ENCODE data around the gene PRDM2. TPM values are rescaled to one million over a fixed set of nuclear protein-coding genes. Genes with fewer than 3 reads are reported as not detected.

The PRDM2 gene
- total and polyA plus RNA-seq, 2 donors from 2014 or later: 8.2 to 42.6 TPM

- Histone ChIP-seq H3K9me3 (ENCODE audit: control insufficient read depth in 2 of 3, insufficient read depth in 1 of 3, low read length in 3 of 3) (no peaks in the 10 kb centered on the region), H3K36me3 (ENCODE audit: control insufficient read depth in 2 of 3, insufficient read depth in 3 of 3, low read length in 3 of 3) (no peaks in the 10 kb centered on the region), H3K27ac (ENCODE audit: low read depth in 2 of 2, low read length in 2 of 2) (no peak overlapping the region), H3K27me3 (ENCODE audit: control insufficient read depth, insufficient read depth, low read length) (no peaks in the 10 kb centered on the region), H3K9ac (ENCODE audit: low read length in 3 of 3) (no peak overlapping the region), H3K4me3 (ENCODE audit: low read length in 3 of 3) (no peak overlapping the region), H3K4me1 (ENCODE audit: control insufficient read depth in 2 of 3, insufficient read depth in 2 of 3, low read depth in 1 of 3, low read length in 3 of 3) (peaks cover 0 to 2% (median 0%) of the 10 kb centered on the region in 3 donors)
- DNase-seq (no peak), FAIRE-seq (no peak)
- intact Hi-C loops (cut with DNase I): no loop called here
- TF ChIP-seq CTCF (IDR thresholded peaks at IDR 0.05; ENCODE audit: borderline replicate concordance, extremely low read depth, insufficient read depth): no peak
These were observed 38.4 kb upstream of the PRDM2 start for GRCh38 chr1:13661539-13661938.

GRCh38 chr1:13662493-13662892 is 37.5 kb upstream of the PRDM2 start:
- Histone ChIP-seq H3K9ac (ENCODE audit: low read length in 3 of 3) (no peak overlapping the region), H3K4me3 (ENCODE audit: low read length in 3 of 3) (no peak overlapping the region), H3K9me3 (ENCODE audit: control insufficient read depth in 2 of 3, insufficient read depth in 1 of 3, low read length in 3 of 3) (no peaks in the 10 kb centered on the region), H3K27ac (ENCODE audit: low read depth in 2 of 2, low read length in 2 of 2) (no peak overlapping the region), H3K27me3 (ENCODE audit: control insufficient read depth, insufficient read depth, low read length) (no peaks in the 10 kb centered on the region), H3K36me3 (ENCODE audit: control insufficient read depth in 2 of 3, insufficient read depth in 3 of 3, low read length in 3 of 3) (no peaks in the 10 kb centered on the region), H3K4me1 (ENCODE audit: control insufficient read depth in 2 of 3, insufficient read depth in 2 of 3, low read depth in 1 of 3, low read length in 3 of 3) (peaks cover 0 to 2% (median 0%) of the 10 kb centered on the region in 3 donors)
- DNase-seq: peak in 1 of 5 donors; percentile 32
- intact Hi-C loops (cut with DNase I): no loop called here
- FAIRE-seq: no peak
- no peak for TF ChIP-seq CTCF (IDR thresholded peaks at IDR 0.05; ENCODE audit: borderline replicate concordance, extremely low read depth, insufficient read depth)

GRCh38 chr1:13663969-13664368 is 36.0 kb upstream of the PRDM2 start:
- TF ChIP-seq CTCF (IDR thresholded peaks at IDR 0.05; ENCODE audit: borderline replicate concordance, extremely low read depth, insufficient read depth): no peak
- intact Hi-C loops (cut with DNase I): no loop called here
- Histone ChIP-seq H3K27me3 (ENCODE audit: control insufficient read depth, insufficient read depth, low read length) (no peaks in the 10 kb centered on the region), H3K9ac (ENCODE audit: low read length in 3 of 3) (no peak overlapping the region), H3K36me3 (ENCODE audit: control insufficient read depth in 2 of 3, insufficient read depth in 3 of 3, low read length in 3 of 3) (no peaks in the 10 kb centered on the region), H3K4me1 (ENCODE audit: control insufficient read depth in 2 of 3, insufficient read depth in 2 of 3, low read depth in 1 of 3, low read length in 3 of 3) (peaks cover 0 to 2% (median 0%) of the 10 kb centered on the region in 3 donors), H3K4me3 (ENCODE audit: low read length in 3 of 3) (no peak overlapping the region), H3K9me3 (ENCODE audit: control insufficient read depth in 2 of 3, insufficient read depth in 1 of 3, low read length in 3 of 3) (no peaks in the 10 kb centered on the region), H3K27ac (ENCODE audit: low read depth in 2 of 2, low read length in 2 of 2) (no peak overlapping the region)
- no peak for DNase-seq
- no peak for FAIRE-seq

GRCh38 chr1:13664451-13664850 is 35.5 kb upstream of the PRDM2 start:
- intact Hi-C loops (cut with DNase I): no loop called here
- Histone ChIP-seq H3K9ac (ENCODE audit: low read length in 3 of 3) (no peak overlapping the region), H3K9me3 (ENCODE audit: control insufficient read depth in 2 of 3, insufficient read depth in 1 of 3, low read length in 3 of 3) (no peaks in the 10 kb centered on the region), H3K27me3 (ENCODE audit: control insufficient read depth, insufficient read depth, low read length) (no peaks in the 10 kb centered on the region), H3K4me1 (ENCODE audit: control insufficient read depth in 2 of 3, insufficient read depth in 2 of 3, low read depth in 1 of 3, low read length in 3 of 3) (peaks cover 0 to 2% (median 0%) of the 10 kb centered on the region in 3 donors), H3K36me3 (ENCODE audit: control insufficient read depth in 2 of 3, insufficient read depth in 3 of 3, low read length in 3 of 3) (no peaks in the 10 kb centered on the region), H3K27ac (ENCODE audit: low read depth in 2 of 2, low read length in 2 of 2) (no peak overlapping the region), H3K4me3 (ENCODE audit: low read length in 3 of 3) (no peak overlapping the region)
- FAIRE-seq: no peak
- no peak for DNase-seq
- TF ChIP-seq CTCF (IDR thresholded peaks at IDR 0.05; ENCODE audit: borderline replicate concordance, extremely low read depth, insufficient read depth): no peak
